A673 (cell line): ENCODE data around the gene FIGN.

Source experiments
- CTCF ChIP-seq: fragments of 300-800, 200-600 bp; sonication (generic); conservative IDR thresholded peaks from 2 replicates; pipeline ENCODE4 v1.5.1; 2017; ENCODE audit warnings: low read depth, mild to moderate bottlenecking, antibody characterized with exemption, low read length, moderate library complexity, mixed read lengths
- EZH2 ChIP-seq: fragments of 200-600 bp; sonication (generic); IDR thresholded peaks from 2 replicates; pipeline ENCODE4 v1.6.1; 2017; ENCODE audit warnings: borderline replicate concordance, low read depth, mild to moderate bottlenecking, mixed read lengths, antibody characterized with exemption, low read length; ENCODE audit not compliant: poor library complexity, severe bottlenecking

GRCh38 chr2:163665817-163666216 is 70.0 kb downstream of the FIGN start:
- TF ChIP-seq EZH2, result no peak
- TF ChIP-seq CTCF, result no peak
